Stimulated activated CD8-positive, alpha-beta memory T cell treated with anti-CD3 and anti-CD28 coated beads, Interleukin-12 subunit alpha, Interleukin-12 subunit beta, amount 100 ng/mL, for 24 hours (primary cell): ENCODE results near the gene ZCCHC7.
"Not testable (repeated sequence)": the region's sequence is repeated elsewhere in the genome, so short reads cannot be mapped to it uniquely, and the experiment has no call there.

Experiments
- DNase-seq: peaks from one replicate; pipeline ENCODE4 v3.0.0-alpha.2; 2020; ENCODE audit errors: extremely low read depth

ZCCHC7 gene

DNA sequence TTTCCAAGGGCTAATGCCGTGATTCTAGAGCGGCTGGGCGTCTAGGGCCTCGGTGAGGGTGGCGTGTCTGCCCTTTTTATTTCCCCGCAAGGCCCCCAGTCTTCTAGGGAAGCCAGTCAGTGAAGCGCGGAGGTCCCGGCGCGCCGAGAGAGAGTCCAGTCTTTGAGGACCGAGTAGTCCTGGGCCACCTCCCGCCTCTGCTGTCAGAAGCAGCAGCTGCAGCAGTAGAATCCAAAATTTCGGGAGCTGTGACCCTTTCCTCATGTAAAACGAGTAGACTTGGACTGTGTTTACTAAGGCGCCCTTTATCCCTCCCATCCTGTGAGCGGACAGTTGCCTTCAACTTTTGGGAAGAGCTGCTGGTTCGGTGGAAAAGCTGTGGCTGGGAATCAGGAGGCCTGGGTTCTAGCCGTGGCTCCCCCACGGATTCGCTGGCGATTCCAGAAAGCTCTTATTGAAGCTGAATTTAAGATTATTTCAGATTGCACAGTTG lies 515 bp downstream of the ZCCHC7 start:
- DNase-seq, result not testable (repeated sequence)

DNA sequence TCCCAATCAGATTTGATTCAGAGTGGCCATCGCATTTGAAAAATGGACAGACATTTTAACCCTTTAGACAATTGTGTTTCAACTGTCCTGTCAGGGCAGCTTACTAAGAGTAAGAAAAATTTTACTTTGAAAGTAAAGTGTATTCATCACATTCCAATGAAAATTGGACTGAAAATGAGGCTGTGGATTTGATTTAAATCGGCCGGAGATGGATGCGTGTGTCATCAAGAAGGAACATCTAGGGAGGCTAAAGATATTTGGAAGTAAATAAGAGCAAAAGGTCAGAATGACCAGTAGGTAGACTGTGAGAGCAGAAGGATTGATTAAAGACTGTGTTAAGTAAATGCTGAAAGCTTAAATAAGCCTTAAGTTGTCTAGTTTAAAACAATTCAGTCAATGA lies 1.5 kb downstream of the ZCCHC7 start:
- DNase-seq, result no peak

DNA sequence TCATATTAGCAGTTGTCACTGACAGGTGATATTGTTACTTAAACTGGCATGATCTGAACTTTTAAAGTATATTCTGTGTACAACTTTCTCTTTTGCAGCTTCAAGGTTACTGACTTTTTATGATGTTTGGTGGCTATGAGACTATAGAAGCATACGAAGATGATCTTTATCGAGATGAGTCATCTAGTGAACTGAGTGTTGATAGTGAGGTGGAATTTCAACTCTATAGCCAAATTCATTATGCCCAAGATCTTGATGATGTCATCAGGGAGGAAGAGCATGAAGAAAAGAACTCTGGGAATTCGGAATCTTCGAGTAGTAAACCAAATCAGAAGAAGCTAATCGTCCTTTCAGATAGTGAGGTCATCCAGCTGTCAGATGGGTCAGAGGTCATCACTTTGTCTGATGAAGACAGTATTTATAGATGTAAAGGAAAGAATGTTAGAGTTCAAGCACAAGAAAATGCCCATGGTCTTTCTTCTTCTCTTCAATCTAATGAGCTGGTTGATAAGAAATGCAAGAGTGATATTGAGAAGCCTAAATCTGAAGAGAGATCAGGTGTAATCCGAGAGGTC lies 5.9 kb downstream of the ZCCHC7 start:
- no peak for DNase-seq

DNA sequence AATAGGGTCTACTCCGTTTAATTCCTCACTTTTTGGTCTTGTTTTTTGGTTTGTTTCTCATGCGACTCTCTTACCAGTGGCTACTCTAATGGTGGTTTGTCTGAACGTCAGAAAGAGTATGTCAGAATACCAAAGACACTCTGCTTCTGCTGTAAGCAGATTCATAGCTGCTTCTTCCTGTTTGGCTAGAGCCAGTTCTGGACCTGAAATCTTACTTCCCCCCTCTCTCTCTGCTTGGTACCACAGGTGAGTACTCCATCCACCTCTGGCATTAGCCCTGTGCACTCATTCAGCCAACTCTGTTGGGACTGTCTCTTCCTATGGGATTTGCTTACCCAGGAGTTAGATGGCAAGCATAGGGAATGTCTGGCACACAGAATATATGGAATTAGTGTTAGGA lies 6.6 kb downstream of the ZCCHC7 start:
- DNase-seq, result no peak

DNA sequence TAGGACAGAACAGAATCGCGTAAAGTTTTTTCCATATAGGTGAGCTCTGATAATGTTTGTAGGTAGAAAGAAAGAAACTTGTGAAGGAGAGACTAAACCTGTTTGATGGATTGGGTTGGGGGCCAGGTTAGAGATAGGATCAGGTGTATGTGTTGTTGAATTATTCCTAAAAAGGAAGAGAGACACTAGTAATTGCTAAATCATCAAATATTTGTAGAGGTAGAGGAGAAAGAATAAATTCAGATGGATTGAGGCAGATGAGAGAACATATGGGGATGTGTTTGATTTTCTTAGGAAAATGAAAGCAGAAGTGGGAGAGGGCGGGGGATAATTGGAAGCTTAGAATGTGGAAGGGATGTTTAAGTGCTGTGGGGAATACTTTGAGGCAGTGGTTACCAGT lies 7.7 kb downstream of the ZCCHC7 start:
- no peak for DNase-seq

DNA sequence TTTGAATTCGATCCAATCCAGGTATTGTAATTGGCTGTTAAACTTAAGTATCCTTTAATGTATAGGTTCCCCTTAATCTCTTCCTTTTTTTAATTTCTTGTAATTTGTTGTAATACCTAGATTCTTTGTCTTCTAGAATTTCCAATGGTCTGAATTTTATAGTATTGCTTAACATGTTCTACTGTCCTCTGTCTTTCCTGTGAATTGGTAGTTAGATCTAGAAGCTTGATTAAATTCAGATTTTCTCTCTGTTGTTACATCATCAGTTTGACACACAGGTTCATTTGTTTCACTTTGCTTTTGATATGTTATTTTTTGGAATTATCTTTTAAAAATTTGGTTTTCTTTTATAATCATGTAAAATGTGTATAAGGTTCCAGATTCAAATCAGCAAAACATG lies 13.8 kb downstream of the ZCCHC7 start:
- no peak for DNase-seq

DNA sequence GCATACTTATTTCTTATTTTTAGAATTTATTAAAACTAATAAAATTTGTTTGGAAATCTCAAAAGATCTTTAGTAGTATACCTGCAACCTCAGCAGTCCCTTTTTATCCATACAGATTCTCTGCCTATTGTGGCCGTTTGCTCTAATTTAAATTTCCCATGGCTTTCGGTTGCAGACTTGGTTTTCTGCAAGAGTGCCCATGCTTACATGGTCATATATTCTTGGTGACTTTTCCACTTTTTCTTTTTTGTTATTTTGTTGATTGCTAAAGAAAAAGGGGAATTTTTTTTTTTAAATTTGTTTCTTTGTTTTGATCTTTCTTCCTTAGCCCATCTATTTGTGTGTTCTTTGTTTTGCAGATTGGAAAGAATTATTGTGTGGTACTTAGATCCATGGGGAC lies 20.6 kb downstream of the ZCCHC7 start:
- DNase-seq, result no peak

DNA sequence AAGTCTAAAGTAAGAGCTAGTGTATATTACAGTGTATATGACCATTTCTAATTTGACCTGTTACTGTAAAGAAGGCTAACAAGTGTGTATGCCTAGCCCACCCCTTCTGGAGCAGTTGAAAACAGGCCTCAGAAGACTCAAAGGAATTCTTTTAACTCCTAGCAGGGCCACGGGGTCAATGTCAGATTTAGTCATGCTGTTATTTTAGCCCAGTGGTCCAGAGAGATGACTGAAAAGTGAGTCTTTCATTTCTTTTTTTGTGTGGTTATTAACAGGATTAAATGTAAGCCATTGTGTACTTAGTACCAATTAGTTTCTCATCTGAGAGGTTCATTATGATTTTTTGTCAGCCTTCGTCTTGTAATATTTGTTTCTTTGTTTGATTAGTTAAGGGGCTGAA lies 24.4 kb downstream of the ZCCHC7 start:
- DNase-seq, result no peak

DNA sequence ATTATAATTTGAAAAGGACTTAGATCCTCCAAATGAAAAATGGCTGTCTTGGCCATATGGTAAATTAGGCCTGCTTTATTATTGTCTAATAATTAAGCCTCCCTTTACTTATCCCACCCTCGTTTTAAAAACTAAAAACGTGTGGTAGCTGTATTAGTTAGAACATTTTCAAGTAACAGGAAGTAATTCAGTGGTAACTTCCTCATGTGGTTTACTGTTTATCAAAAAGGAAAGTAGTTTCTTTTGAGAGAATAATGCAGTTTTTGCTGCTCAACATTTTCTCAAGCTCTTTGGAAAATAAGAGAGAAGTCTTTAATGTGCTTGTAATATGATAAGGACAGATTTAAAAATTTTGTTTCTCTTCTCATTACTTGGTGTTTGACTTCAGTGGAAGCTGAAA lies 26.0 kb downstream of the ZCCHC7 start:
- DNase-seq, result no peak

DNA sequence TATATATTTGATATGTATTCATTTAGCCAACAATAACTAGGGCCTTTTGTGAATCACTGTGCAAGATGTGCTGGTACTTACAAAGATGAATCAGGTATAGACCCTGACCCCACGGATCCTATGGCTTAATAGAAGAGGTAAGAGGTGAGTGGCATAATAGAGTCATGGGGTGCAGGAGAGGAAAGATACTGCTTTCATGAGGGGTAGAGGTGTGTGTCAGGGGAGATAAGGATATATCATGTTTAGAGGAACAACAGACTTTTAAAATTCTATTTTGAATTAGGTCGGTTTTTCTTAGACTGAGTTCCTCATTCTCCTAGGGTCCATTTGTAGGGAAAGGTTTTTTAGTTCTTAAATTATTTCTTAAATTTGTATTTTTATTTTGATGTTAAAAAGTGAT lies 27.8 kb downstream of the ZCCHC7 start:
- DNase-seq, result no peak

DNA sequence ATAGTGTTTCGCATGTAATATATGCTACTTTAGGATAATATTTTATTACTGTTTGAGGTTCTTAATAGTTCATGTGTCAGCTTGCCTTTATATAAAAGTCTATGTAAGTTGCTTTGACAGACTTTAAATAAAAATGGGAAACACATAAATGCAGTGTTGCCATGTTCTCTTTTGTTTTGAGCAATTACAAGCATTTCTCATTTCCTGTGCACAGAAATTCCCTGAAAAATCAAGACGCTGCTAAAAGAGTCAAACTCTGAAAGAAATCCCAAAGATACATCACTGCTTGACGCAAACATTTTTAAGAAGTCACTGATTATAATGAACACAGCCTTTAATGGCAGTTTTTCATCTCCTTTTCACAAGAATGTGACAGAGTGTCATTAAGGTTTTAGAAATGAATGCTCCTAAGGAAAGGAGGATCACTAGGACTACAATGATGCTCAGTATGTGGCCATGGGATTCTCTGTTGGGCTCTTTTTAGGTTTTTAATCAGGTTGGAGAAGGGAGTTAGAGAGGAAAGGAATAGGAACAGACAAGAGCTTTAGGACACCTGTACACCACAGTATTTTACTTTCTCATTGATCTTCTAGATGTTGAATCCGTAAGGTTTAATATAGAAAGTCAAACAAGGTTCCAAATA lies 29.4 kb downstream of the ZCCHC7 start:
- no peak for DNase-seq

DNA sequence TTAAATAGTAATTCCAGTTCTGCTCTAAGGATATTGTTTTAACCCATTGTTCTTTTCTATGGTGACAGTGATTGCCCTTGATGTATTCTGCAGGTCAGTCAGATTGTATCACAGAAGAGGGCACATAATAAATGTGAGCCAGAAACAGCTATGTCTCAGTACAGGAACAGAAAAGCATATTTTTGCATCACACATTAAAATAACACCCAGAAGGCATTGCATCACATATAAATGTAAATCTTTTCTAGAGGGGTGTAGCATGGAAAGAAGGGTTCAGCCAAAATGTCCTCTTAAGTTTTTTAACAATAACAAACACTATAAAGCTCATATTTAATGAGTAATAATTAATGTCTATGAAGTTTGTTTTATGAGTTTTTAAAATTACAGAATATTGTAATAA lies 30.0 kb downstream of the ZCCHC7 start:
- no peak for DNase-seq

DNA sequence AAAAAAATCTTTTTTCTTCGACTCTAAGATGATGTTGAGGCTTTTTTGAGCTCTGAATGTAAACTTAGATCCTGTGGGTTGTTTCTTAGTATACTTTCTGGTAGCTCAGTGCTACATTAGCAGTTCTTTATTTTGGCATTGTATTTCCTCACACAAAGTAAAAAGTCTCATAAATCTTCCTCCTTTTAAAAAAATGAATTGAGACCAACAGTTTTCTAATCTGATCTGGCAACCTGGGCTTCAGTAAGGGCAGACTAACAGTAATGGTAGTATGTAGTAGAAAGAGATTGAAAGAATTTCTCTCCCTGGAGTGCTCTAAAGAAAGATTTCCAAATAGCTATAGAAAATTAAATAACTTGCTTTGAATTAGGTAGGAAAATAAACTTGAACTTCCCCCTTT lies 31.4 kb downstream of the ZCCHC7 start:
- DNase-seq, result no peak

DNA sequence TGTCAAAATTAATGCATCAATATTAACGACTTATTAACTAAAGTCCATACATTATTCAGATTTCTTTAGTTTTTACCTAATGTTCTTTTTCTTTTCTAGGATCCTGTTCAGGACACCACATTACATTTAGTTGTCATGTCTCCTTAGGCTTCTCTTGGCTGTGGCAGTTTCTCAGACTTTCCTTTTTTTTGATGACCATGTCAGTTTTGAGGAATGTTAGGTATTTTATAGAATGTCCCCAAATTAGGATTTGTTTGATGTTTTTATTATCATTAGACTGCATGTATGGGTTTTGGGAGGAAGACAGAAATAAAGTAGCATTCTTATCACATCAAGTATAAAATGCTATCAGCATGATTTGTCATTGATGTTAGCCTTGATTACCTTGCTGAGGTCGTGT lies 32.0 kb downstream of the ZCCHC7 start:
- no peak for DNase-seq

DNA sequence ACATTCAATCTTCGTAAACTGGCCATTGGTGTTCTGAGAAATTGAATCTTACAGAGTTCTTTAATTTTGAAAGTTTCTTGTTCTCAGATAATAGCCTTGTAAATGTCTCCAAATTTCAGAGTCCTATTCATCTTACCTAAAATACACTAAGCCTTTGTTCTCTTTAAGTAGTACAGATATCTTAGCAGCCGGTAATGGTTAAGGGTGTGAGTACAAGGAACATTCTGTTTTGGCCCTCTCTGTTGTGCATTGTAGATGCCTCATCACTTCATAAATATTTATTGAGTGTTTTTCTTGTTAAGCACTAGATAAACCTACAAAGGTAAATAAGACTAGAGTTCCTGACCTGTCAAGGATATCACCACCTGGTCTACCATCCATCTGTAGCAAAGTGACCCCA lies 35.2 kb downstream of the ZCCHC7 start:
- no peak for DNase-seq

DNA sequence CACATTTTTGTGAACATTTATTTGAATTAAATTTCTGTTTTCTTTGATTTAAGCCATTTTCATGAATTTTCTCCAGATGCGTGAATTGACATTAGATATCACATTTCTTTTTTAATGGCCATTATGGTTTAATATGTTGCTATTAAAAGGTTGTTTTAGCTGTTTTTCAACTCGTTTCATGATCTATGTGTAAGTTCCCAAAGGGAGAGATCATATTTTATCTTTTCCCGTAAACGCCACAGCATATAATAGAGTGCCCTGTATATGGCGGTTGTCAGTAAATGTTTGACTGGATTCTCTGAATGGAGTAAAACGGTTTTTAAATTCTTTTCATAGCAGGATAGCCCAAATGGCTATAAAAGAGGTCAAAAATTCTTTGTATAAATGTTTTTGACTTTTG lies 35.8 kb downstream of the ZCCHC7 start:
- DNase-seq, result no peak

DNA sequence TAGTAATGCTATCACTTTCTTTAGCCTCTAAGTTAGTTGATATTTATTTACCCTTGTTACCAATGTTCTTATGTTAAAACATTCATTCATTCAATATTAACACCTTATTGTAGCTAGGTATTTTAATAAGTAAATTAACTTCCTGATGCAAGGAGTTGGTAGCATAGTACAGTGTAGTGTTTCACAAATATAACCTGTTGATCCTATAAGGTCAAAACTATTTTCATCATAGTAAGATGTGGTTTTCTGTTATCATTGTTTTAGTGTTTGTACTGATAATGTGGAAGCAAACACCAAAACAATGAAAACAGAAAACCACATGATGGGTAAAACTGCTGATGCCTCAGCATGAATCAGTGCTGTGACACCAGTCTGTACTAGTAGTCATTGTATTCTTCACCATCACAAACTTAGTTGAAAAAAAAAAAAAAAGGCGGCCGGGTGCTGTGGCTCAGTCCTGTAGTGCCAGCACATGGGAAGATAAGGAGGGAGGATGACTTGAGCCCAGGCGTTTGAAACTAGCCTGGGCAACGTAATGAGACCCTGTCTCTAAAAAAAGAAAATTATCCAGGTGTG lies 36.5 kb downstream of the ZCCHC7 start:
- no peak for DNase-seq

DNA sequence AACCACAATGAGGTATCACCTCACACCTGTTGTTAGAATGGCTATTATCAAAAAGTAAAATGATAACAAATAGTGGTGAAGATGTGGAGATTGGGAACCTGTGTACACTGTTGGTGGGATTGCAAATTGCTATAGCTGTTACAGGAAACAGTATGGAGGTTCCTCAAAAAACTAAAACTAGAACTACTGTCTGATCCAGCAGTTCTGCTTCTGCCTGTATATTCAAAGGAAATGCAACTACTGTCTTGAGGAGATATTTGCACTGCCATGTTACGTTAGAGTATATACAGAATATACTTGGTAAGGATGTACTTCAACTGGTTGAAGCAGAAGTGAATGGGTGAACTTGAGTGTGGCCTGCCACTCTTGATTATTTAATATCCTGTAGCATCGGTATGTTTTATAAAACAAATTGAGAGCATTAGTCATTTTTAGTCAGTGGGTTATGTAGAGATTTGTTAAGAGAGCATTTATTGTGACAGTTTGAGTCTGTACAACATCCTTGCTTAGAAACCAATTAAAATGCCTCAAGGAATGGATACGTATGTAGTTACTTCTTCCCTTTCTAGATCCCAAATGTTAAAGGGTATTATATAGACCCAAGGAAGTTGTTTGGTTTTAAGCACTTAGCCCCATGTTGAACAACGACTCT lies 37.5 kb downstream of the ZCCHC7 start:
- no peak for DNase-seq

DNA sequence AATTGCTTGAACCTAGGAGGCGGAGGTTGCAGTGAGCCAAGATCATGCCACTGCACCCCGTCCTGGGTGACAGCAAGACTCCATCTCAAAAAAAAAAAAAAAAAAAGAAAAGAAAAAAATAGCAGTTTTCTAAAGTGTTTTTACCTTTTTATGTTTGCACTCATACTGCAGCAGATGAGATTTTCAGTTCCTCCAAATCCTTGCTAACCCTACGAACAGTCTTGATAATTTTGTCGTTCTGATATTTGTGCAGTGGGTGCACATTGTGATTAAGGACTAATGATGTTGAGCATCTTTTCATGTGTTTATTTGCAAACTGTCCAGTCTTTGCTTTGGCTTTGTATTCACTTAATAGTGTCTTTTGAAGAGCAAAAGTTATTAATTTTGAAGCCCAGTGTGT lies 42.9 kb downstream of the ZCCHC7 start:
- DNase-seq, result no peak

DNA sequence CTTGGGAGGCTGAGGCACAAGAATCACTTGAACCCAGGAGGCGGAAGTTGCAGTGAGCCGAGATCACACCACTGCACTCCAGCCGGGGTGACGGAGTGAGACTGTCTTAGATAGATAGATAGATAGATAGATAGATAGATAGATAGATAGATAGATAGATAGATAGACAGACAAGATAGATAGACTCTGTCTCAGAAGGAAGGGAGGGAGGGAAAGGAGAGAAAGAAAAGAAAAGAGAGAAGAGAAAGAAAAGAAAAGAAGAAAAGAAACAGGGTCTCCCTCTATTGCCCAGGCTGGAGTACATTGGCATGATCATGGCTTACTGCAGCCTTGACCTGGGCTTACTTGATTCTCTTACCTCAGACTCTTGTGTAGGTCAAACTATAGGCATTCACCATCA lies 44.0 kb downstream of the ZCCHC7 start:
- not testable (repeated sequence) for DNase-seq

DNA sequence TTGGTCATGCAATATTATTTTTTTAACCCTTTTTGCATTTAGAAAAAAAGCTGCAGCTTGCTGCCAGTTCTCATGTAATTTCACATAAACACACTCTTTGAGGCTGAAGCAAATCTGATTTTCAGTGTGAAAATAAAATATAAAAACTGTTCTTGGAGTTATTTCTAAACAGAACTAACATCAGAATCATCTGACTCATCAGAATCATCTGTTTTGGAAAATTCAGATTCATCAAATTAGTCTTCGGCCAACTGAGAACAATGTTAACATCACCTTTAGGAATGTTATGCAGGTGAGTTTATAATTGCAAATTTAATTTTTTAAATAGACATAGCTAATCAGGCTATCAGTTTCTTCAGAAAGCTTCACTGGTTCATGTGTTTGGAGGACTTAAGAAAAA lies 45.3 kb downstream of the ZCCHC7 start:
- no peak for DNase-seq

DNA sequence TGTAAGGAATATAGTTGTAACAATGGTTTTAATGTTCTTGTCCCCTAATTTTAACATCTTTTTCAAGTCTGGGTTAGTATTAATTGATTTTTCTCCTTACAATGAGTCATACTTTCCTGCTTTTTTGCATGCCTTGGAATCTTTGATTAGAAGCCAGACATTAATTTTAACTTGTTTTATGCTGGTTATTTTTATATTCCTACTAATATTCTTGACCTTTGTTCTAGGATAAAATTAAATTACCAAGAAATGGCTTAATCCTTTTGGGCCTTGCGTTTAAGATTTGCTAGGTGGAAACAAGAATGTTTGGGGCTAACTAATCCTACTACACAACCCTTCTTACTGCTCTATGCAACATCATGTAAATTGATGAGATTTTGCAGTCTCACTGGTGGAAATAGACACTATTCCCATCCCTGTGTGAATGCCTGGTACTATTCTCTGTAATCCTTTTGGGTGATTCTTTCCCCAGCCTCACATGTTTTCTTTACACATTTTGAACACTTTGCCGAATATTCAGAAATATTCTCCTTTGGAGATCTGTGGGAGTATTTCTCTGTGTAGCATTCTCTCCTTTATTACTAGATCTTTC lies 47.2 kb downstream of the ZCCHC7 start:
- no peak for DNase-seq

DNA sequence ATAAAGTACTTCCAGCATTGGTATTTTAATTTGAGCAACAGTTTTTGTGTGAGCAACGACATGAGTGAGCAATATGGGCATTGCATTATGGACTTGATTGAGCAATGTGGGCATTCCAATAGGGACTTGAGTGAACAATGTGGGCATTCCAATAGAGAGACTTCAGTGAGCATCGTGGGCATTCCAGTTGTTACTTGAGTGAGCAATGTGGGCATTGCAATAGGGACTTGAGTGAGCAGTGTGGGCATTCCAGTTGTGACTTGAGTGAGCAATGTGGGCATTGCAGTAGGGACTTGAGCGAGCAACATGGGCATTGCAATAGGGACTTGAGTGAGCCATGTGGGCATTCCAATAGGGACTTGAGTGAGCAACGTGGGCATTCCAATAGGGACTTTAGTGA lies 52.2 kb downstream of the ZCCHC7 start:
- DNase-seq, result no peak
